KOPT-K1 (cell line): ENCODE results near the gene STK32A.

Experiments
- H3K27ac ChIP-seq: fragments of 200-600 bp; sonication (generic); 2 replicates; pipeline ENCODE4 v1.5.1; 2016; ENCODE audit warnings: antibody characterized with exemption, mild to moderate bottlenecking, low read depth, low read length; ENCODE audit not compliant: poor library complexity, severe bottlenecking
- H3K36me3 ChIP-seq: fragments of 200-600 bp; sonication (generic); 2 replicates; pipeline ENCODE4 v1.5.1; 2017; ENCODE audit warnings: antibody characterized with exemption, mild to moderate bottlenecking, low read length, moderate library complexity; ENCODE audit not compliant: insufficient read depth
- H3K9me3 ChIP-seq: fragments of 200-600 bp; sonication (generic); 2 replicates; pipeline ENCODE4 v1.5.1; 2017; ENCODE audit warnings: antibody characterized with exemption, low read length, mild to moderate bottlenecking; ENCODE audit not compliant: insufficient read depth, poor library complexity, severe bottlenecking

Gene STK32A

DNA sequence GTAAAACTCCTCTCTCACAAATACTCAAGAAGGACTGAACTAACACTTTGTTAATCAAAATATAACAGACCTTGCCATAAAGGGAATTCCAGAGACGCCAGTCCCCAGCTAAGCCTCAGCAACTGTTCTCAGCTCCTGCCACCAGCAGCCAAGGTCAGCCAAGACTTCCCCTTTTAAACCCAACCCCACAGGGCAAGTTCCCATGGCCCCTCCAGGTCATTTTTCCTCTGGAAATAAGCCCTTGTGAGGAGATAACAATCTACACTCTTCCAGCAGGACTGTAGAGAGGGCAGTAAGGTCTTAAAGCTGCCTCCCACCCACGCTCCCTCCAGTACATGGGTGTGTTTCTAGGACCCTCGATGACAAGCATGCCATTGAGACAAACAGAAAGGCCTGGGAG is 196.8 kb downstream of the STK32A start:
- Histone ChIP-seq H3K9me3 (no peaks in the 10 kb centered on the region), H3K36me3 (no peaks in the 10 kb centered on the region), H3K27ac (no peak overlapping the region)

DNA sequence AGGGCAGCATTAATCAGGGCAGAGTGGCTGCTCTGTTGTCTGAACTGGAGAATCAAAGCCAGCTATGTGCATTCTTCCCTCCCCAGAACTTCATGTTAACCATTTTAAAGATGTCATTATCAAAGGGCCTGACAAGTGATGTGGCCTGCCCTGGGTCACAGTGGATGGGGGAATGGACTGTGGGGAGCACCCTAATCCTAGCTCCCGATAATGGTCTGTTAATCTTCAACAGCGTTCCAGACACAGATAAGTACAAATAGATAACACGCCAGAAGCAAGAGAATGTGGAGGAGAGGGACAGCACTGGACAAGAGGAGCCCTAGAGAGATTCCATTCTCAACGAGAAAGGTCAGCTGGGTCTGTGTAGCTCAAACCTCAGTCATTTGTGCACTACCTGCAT is 197.5 kb downstream of the STK32A start:
- H3K36me3 ChIP-seq = no peaks in the 10 kb centered on the region
- H3K27ac ChIP-seq = no peak overlapping the region
- H3K9me3 ChIP-seq = no peaks in the 10 kb centered on the region

DNA sequence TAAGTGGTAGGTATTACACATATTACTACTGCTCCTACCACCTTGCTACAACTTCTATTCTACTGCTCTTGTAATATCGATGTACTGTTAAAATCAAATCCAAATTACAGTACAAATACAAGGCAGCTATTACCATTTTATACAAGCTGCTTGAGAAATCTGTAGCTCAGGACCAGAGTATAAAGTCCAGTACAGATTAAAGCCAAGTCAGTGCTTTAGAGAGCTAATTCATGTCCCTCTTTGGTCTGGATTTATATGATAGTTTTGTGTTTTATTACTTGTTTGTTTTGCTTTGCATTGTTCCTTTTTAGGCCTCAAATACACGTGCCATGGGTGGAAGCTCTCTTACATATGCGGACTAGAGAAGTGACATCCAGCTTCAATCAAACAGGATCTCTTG is 199.2 kb downstream of the STK32A start:
- H3K36me3 ChIP-seq = no peaks in the 10 kb centered on the region
- H3K27ac ChIP-seq = no peak overlapping the region
- no peaks in the 10 kb centered on the region for H3K9me3 ChIP-seq

DNA sequence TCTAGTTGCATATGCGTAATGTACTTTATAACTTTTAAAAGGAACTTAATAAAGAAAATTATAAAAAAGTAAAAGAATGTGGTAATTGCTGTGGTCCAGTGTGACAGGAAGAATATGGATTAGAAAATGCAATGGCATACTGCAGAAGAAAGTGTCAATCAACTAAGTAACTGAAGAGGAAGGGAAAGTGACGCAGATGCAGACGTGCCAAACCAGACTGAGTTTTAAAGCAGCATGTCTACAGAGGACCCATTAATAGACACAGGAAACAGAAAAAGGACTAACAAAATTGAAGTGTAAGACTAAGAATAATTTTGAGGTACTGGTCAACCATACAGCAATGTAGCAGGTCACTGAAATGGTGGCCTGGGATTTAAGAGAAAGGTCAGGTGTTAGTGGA is 201.8 kb downstream of the STK32A start:
- no peak overlapping the region for H3K27ac ChIP-seq
- no peaks in the 10 kb centered on the region for H3K9me3 ChIP-seq
- no peaks in the 10 kb centered on the region for H3K36me3 ChIP-seq

DNA sequence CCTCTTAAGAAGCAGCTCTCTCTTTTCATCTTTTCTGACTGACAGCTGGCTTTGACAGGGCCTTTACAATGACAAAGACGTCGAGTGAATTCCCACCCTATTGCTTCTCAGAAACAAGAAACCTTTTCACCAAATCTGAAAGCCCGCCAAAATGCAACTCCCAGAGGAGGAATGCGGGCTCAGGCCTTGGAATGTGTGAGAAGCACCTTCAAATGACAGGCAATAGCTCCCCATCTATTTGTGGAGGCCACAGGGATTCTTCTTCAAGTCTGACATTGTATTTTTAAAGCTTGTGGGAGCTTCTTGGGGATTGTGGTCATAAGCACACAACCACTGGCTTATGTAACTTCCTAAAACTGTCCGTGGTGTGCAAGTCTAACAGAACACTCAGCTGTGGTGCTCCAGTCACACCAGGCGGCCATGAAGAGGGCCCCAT is 202.4 kb downstream of the STK32A start:
- Histone ChIP-seq H3K27ac (no peak overlapping the region), H3K36me3 (no peaks in the 10 kb centered on the region), H3K9me3 (no peaks in the 10 kb centered on the region)
